ENCODE measurements around the gene PTPRM. TPM values are rescaled to one million over a fixed set of nuclear protein-coding genes. Genes with fewer than 3 reads are reported as not detected.

PTPRM gene
- total RNA-seq, 1 experiment from 2014 or later, result 1.6 TPM

GRCh38 chr18:8349608-8350323 lies 782.6 kb downstream of the PTPRM start (continued):
- TF ChIP-seq CTCF (IDR thresholded peaks at IDR 0.05), result no peak

GRCh38 chr18:8350628-8351027 lies 783.5 kb downstream of the PTPRM start:
- ChIA-PET CTCF (no interaction called here), POLR2A (no interaction called here)
- no peaks in the 10 kb centered on the region for H3K9me3 ChIP-seq (ENCODE audit: control insufficient read depth, insufficient read depth, low read depth, low read length)
- H3K4me1 ChIP-seq (ENCODE audit: control insufficient read depth, insufficient read depth, low read length), result no peaks in the 10 kb centered on the region
- DNase-seq (ENCODE audit: low read depth, low spot score) (no peak), ATAC-seq (no peak)
- no peak for TF ChIP-seq SIN3A (IDR thresholded peaks at IDR 0.05; ENCODE audit: borderline replicate concordance, insufficient read depth, low read depth, low read length)
- no peak for TF ChIP-seq POLR2AphosphoS5 (IDR thresholded peaks at IDR 0.05; ENCODE audit: low read depth, low read length)
- TF ChIP-seq TCF7L2 (IDR thresholded peaks at IDR 0.05; ENCODE audit: low read depth, low read length), result no peak
- TF ChIP-seq REST (IDR thresholded peaks at IDR 0.05; ENCODE audit: insufficient read depth in 1 of 2, low read depth in 2 of 2, low read length in 1 of 2), result no peak
- no peak for TF ChIP-seq CTCF (IDR thresholded peaks at IDR 0.05)
- no peak overlapping the region for H3K27ac ChIP-seq (ENCODE audit: low read length)
- BruUV-seq (replicated peaks), result no TSS peak
- intact Hi-C loops (cut with micrococcal nuclease; ENCODE audit: unreplicated experiment) (no loop called here), in situ Hi-C loops (cut with HindIII; ENCODE audit: low pct_unique_long_range_greater_than_20kb, low sequenced_read_pairs) (no loop called here)
- no peak overlapping the region for H3K4me3 ChIP-seq (ENCODE audit: low read depth in 2 of 2, low read length in 2 of 2)
- H3K36me3 ChIP-seq (ENCODE audit: control insufficient read depth, insufficient read depth, low read length), result no peaks in the 10 kb centered on the region
- no peaks in the 10 kb centered on the region for H3K27me3 ChIP-seq (ENCODE audit: control insufficient read depth, insufficient read depth, low read length)

GRCh38 chr18:8351161-8351560 lies 784.0 kb downstream of the PTPRM start:
- ChIA-PET POLR2A (no interaction called here), CTCF (no interaction called here)
- H3K27ac ChIP-seq (ENCODE audit: low read length), result no peak overlapping the region
- H3K27me3 ChIP-seq (ENCODE audit: control insufficient read depth, insufficient read depth, low read length), result no peaks in the 10 kb centered on the region
- BruUV-seq (replicated peaks), result no TSS peak
- ATAC-seq (no peak), DNase-seq (ENCODE audit: low read depth, low spot score) (no peak)
- H3K4me3 ChIP-seq (ENCODE audit: low read depth in 2 of 2, low read length in 2 of 2), result no peak overlapping the region
- no peaks in the 10 kb centered on the region for H3K4me1 ChIP-seq (ENCODE audit: control insufficient read depth, insufficient read depth, low read length)
- TF ChIP-seq REST (IDR thresholded peaks at IDR 0.05; ENCODE audit: insufficient read depth in 1 of 2, low read depth in 2 of 2, low read length in 1 of 2) (no peak), TCF7L2 (IDR thresholded peaks at IDR 0.05; ENCODE audit: low read depth, low read length) (no peak), CTCF (IDR thresholded peaks at IDR 0.05) (no peak), SIN3A (IDR thresholded peaks at IDR 0.05; ENCODE audit: borderline replicate concordance, insufficient read depth, low read depth, low read length) (no peak), POLR2AphosphoS5 (IDR thresholded peaks at IDR 0.05; ENCODE audit: low read depth, low read length) (no peak)
- intact Hi-C loops (cut with micrococcal nuclease; ENCODE audit: unreplicated experiment), result no loop called here
- H3K36me3 ChIP-seq (ENCODE audit: control insufficient read depth, insufficient read depth, low read length), result no peaks in the 10 kb centered on the region
- in situ Hi-C loops (cut with HindIII; ENCODE audit: low pct_unique_long_range_greater_than_20kb, low sequenced_read_pairs), result no loop called here
- H3K9me3 ChIP-seq (ENCODE audit: control insufficient read depth, insufficient read depth, low read depth, low read length), result no peaks in the 10 kb centered on the region

All from Panc1 (cell line).